ENCODE measurements around the gene HIPK2. TPM values are rescaled to one million over a fixed set of nuclear protein-coding genes. Genes with fewer than 3 reads are reported as not detected.
A peak's percentile ranks its signal among the peaks of the same experiment; 100 is the strongest.

The HIPK2 gene
- total and polyA plus RNA-seq, 2 donors (not counting 3 experiments of a cell fraction or from before 2014, with no cell fraction given), result 9.0 to 43.8 TPM

GRCh38 chr7:139811066-139811465 lies 33.3 kb upstream of the HIPK2 start:
- TF ChIP-seq POLR2A (IDR thresholded peaks at IDR 0.05; ENCODE audit: low read depth, low read length), result no peak
- no peak for TF ChIP-seq MAX (IDR thresholded peaks at IDR 0.05; ENCODE audit: insufficient read depth, insufficient read length)
- TF ChIP-seq POLR2AphosphoS5 (IDR thresholded peaks at IDR 0.05; ENCODE audit: insufficient read depth, low read depth, low read length), result no peak
- peak; percentile 36 for TF ChIP-seq FOS (IDR thresholded peaks at IDR 0.05; ENCODE audit: borderline replicate concordance, insufficient read depth, low read length)
- no peak for TF ChIP-seq EZH2 (IDR thresholded peaks at IDR 0.05; ENCODE audit: borderline replicate concordance, low read depth, low read length, severe bottlenecking)
- TF ChIP-seq JUN (IDR thresholded peaks at IDR 0.05; ENCODE audit: borderline replicate concordance, insufficient read depth, insufficient read length, low read depth), result no peak
- TF ChIP-seq CTCF (IDR thresholded peaks at IDR 0.05; ENCODE audit: extremely low read depth in 1 of 2, insufficient read depth in 1 of 2, low read depth in 1 of 2, low read length in 2 of 2), result no peak
- BruUV-seq (replicated peaks), result no TSS peak
- FAIRE-seq, result peak; percentile 64
- Histone ChIP-seq H2AFZ (ENCODE audit: low read depth, low read length) (no peak overlapping the region), H3K79me2 (ENCODE audit: control insufficient read depth, insufficient read depth, low read length) (no peaks in the 10 kb centered on the region), H4K20me1 (replicated peaks; ENCODE audit: control insufficient read depth, extremely low read depth, insufficient read depth, low read length) (no peaks in the 10 kb centered on the region), H3K27me3 (ENCODE audit: control insufficient read depth in 2 of 2, insufficient read depth in 2 of 2, low read length in 2 of 2) (peaks cover 8 to 20% of the 10 kb centered on the region in 2 experiments), H3K27ac (ENCODE audit: insufficient read depth, low read depth, low read length) (no peak overlapping the region), H3K36me3 (ENCODE audit: control insufficient read depth in 2 of 2, extremely low read depth in 1 of 2, insufficient read depth in 2 of 2, low read length in 2 of 2) (no peaks in the 10 kb centered on the region), H3K4me2 (ENCODE audit: insufficient read depth, low read length) (no peak overlapping the region), H3K9me3 (replicated peaks; ENCODE audit: control insufficient read depth, insufficient read depth, low read length) (no peaks in the 10 kb centered on the region), H3K9me1 (replicated peaks; ENCODE audit: control insufficient read depth, extremely low read depth, insufficient read depth, low read length) (no peaks in the 10 kb centered on the region), H3K4me1 (ENCODE audit: control insufficient read depth, extremely low read depth, insufficient read depth, low read length) (no peaks in the 10 kb centered on the region), H3K9ac (replicated peaks; ENCODE audit: extremely low read depth, insufficient read depth, low read length) (no peak overlapping the region), H3K4me3 (replicated peaks in 1 of 3; ENCODE audit: insufficient read depth in 1 of 3, low read depth in 1 of 3, low read length in 3 of 3) (no peak overlapping the region)
- DNase-seq (ENCODE audit: low read depth, low spot score), result no peak
- intact Hi-C loops (cut with micrococcal nuclease), result no loop called here
- dilution Hi-C loops (cut with MboI; ENCODE audit: extremely low pct_ligation_motif_present, low sequenced_read_pairs), result no loop called here
- POLR2A ChIA-PET, result no interaction called here
- CTCF ChIA-PET, result interaction anchor here (0.6 to 1.6 kb wide), 3 partner anchors 30 to 165 kb away, joined by 3 to 5 read pairs (median 4); no protein-coding TSS in a partner anchor

Data from endothelial cell of umbilical vein (primary cell).